HG03354 (cell line): ENCODE results near the gene PCSK2.

Source experiments
- ATAC-seq: cut with Tn5 transposase; IDR thresholded peaks from one replicate; pipeline ENCODE4 v1.9.1; 2021; ENCODE audit warnings: mild to moderate bottlenecking; ENCODE audit not compliant: unreplicated experiment, poor library complexity, severe bottlenecking

The PCSK2 gene

DNA sequence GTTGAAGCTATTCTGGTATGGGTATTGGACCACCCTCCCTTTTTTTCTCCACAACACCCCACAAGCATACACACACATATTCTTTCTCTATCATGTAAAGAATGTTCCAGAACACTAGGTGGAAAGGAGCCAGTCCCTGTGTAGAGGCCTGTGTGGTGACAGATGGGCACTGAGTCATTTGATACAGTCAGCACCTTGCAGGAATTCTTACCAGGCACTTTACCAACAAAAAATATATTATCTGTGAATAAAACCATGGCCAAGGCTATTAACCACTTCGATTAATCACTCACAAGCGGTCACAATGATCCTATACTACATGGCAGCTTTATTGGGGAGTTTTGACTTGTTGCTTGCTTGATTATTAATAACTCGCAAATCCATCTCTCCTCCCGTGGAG is 154.9 kb downstream of the PCSK2 start:
- ATAC-seq: no peak

- no peak for ATAC-seq
Observed at GRCh38 chr20:17385798-17386197, 159.0 kb downstream of the PCSK2 start.

GRCh38 chr20:17390655-17391054 is 163.8 kb downstream of the PCSK2 start:
- no peak for ATAC-seq

GRCh38 chr20:17391127-17391771 is 164.4 kb downstream of the PCSK2 start:
- ATAC-seq: no peak

DNA sequence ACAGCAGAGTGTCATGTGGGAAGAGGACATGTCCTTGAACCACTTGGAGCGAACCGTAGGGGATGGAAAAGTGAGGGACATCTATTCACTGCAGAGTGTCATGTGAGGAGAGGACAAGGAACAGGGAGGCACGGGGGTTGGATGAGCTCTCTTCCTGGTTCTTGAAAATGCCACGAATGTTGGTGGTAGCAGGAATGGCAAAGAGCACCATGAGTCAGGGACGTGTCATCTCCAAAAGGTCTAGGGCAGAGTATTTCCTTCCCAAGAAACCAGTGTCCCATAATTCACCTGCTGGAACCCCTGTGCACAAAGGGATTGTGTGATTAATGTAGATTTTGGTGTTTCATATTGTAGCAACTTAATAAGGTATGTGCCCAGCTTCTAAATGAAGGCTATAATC is 167.6 kb downstream of the PCSK2 start:
- ATAC-seq: no peak

- ATAC-seq: no peak
Observed at GRCh38 chr20:17395729-17396128, 168.9 kb downstream of the PCSK2 start.

DNA sequence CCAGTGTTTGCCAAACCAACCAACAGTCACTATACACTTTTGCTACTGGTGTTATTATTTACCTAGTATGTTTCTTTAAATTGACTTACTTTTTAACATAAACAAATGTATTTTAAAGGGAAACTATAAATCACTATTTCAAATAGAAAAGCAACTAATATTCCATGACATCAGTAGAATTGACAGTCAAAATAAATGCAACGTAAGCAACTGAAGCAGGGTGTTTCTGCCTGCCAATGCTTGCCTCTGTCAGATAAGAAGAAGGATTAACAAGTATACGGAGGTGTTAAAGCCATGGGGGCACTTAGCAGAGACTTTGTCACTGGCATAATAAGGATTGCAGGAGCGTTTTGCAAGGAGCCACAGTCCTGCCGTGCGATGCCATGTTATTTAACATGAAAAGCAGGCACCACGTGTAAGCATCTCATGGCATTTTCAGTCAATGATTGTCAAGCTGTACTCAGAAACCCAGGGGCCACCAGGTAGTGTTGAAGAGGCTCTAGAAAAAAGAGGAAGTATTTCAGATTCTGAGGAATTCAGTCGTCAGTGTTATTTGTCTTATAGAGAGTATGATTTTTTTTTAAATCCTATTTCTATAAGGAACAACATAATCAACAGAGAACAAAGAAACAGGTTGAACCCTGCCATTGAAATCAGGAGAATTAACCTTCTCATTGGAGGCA is 172.6 kb downstream of the PCSK2 start:
- no peak for ATAC-seq

- no peak for ATAC-seq
Observed at GRCh38 chr20:17403461-17403860, 176.6 kb downstream of the PCSK2 start.

GRCh38 chr20:17406051-17406590 is 179.3 kb downstream of the PCSK2 start:
- ATAC-seq: no peak

DNA sequence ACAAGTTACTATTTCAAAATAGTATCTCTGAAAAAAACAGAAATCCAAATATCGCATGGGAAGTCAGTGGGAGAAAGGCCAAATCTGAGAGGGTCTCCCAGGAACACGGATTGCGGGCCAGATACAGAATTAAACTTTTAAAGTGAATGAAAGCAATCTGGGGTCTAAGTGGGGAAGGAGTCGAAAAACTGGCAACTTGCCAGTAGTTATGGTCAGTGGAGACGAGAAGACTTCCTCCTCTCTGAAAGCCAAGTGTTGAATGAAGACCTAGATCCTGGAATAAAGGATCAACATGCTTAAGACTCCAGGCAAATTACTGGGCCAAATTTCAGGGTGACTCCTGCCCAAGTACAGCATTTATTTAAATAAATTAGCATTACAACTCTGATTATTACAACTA is 180.7 kb downstream of the PCSK2 start:
- no peak for ATAC-seq

DNA sequence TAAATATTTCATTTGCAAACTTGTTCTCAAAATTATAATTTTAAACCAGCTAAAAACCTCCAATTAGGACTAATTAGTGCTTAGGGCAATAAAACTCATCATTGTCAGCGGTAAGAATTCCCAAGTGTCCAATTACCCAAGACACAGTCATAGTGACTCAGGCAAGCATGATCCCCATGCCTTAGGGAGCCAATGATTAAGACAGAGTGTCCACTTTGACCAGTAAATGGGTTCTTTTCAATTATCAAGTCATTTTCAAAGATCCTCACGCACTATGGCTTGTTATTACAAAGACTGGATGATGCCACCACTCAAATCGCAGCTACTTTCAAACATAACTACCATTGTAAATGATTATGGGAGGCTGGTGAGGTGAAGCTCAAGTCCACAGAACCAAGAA is 190.4 kb downstream of the PCSK2 start:
- no peak for ATAC-seq

DNA sequence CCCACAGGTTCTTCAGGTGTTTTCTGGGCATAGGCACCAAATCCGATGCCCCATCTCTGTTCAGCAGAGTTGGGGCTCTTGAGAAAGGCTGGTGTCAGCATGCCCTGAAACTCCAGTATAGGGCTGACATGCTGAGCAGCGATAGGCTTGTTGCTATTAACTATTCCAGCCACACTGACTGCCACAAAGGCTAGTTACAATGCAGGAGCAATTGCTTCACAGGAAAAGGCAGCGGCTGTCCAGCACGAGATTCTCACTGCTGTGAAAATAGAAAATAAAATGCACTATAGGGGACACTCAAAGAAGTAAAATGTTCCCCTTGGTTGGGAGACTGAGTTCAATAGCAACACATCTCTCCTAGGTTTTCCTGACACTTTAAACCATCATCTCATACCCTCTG is 191.9 kb downstream of the PCSK2 start:
- ATAC-seq: no peak

DNA sequence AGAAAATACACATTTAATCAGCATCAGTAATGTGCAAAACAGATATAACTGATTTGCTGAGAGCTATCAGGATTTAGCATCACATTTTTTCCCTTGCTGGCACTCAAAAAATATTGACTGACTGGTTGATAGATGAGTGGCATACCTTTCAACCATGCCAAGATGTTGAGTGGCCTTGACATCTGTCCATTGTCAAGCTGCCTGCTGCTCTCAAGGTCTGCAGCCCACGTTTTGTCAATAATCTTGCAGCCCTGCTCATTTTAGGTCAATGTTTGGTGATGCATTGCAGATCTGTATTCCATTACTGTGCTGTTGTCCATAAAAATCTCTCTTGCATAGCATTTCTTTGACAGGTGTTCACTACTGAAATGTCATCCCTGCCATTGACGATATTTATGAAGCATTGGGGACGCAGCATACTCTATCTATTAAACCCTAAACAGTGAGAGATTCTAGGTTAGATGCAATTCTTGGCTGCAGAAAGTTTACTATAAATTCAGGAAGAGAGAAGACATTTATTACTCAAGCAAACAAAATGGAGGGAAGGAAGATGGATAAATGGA is 192.7 kb downstream of the PCSK2 start:
- no peak for ATAC-seq

DNA sequence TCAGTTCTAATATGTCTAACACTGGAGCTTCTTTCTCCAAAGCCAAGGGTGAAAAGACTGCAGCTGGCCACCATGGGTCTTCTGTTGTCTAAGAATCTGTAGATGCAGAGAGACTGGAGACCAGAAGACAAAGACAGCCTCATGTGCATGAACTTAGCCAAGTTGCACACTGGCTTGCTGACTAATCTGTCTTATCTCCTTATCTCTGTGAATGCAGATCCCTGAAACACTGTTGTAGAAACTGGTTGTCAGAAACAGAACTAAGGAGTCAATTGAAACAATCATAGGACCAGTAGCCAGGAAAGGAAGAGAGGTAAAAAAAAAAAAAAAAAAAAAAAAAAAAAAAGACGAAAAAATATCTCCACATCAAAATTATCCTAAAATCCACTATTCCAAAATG is 194.7 kb downstream of the PCSK2 start:
- ATAC-seq: no peak

GRCh38 chr20:17423782-17424181 is 196.9 kb downstream of the PCSK2 start:
- no peak for ATAC-seq

DNA sequence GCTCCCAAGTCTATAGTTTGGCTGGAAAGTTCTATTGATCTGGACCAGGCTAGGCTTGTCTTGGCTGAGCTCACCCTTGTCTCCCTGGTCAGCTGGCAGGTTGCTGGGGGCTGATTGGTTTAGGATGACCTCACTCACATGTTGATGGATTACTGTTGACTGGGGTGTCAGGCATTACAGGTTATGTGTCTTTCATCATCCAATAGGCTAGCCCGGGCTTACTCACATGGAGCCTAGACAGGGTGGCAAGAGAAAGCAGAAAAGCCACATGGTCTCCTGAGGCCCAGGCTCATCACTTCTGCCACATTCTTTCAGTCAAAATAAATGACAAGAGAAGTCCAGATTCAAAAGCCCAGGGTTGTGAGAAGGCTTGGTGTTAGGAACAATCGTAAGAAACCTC is 200.8 kb downstream of the PCSK2 start:
- ATAC-seq: no peak

DNA sequence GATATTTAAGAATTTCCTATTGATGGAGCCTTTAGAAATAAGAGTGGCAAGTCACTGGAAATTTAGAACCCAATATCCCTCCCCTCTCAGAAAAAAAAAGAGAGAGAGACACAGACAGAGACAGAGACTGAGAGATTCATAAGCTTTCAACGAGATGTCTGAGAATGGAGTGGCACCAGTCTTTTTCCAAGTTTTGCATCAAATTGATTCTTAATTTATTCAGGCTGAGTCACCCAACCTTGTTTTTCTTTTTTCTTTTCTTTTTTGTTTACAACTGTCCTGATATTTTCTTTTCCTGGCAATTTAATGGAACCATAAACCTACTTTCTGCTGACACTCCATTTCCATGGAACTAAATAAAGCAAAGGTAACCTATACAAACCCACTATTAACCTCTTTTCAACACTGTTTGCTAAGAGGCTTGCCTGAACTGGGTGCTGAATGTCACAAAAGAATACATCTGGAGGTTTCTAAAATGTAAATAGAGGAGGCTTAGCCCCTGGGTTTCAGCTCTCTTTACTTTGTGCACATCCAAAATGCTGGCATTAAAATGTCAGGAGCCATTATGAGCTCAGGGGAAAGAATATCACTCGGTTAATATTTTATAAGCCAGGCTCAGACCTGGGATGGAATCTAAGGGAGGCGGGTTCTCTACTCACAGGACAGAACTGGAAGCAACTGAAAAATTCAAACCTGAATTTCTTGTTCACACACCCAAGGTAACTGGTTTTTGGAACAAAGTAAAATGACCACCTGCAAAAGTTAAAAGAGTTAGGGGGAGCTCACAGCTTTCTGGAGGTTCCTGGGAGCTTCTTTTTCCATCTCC is 203.5 kb downstream of the PCSK2 start:
- ATAC-seq: no peak

DNA sequence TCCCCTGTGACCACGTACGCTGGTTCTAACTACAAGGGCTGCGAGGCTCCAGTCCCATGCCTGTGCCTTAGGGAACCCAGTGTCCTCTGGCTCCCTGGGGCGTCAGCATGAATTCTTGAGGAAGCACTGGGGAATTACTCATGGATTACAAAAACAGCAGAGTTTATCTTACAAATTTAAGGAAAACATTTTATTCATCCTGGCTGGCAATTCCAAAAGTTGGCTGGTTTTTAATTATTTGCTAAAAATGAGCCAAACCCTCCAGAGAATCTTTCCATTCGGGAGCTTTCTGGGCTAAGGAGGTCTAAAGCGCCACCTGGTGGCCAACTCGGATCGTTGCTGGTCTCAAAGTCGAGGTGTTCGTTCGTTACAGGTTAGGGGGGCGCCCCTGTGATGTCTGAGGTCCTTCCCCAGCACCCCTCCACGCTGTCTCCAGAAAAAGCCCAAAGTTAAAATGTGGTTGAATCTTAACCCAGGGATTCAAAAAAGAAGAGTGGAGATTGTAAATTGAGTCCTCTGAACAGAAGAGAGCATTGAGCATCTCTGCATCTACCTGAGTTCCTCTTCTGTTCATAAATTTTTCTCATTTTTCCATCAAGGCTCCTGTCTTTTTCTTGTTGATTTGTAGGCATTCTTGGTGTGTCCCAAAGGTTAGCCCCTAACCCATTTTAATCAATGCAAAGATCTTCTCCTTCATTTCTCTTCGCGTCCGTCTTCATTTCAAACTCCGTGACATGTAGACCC is 205.0 kb downstream of the PCSK2 start:
- ATAC-seq: no peak

DNA sequence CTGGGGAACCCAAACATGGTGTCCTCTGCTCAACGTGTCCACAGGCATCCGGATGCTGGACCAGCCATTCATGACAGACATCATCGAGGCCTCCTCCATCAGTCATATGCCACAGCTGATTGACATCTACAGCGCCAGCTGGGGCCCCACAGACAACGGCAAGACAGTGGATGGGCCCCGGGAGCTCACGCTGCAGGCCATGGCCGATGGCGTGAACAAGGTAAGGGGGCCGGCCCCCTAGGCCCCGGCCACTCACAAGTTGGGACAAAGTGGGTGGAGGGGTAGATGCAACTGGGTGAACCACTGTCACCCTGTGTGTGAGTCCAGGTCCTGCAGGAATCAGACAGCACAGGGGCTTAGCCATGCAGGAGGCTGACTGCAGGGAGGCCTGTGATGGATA is 209.8 kb downstream of the PCSK2 start:
- no peak for ATAC-seq

DNA sequence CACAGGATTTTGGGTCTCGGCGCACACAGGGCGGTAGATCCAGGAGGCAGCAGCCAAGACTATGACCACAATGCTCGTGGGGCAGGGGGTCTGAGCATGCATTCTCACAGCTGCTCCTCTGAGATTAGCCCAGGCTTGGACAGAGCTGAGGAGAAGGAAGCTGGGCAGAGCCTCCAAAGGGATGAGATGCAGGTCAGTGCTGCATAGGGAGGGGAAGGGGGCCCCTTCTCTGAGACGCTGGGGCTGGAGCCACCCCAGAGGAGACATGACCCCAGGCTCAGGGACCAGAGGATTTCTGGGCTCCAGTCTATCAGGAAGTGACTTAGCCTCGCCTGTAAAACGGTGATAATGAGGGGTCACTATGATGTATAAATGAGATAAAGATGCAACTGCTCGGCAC is 210.4 kb downstream of the PCSK2 start:
- no peak for ATAC-seq
